Measurements from ENCODE around the gene RBM6. TPM values are rescaled to one million over a fixed set of nuclear protein-coding genes. Genes with fewer than 3 reads are reported as not detected.

Gene RBM6
- total and polyA plus RNA-seq, 9 of the 15 experiments (the other 6 are each of a cell fraction or from before 2014, with no cell fraction given), result 19.9 to 82.2 (median 57.8) TPM

DNA sequence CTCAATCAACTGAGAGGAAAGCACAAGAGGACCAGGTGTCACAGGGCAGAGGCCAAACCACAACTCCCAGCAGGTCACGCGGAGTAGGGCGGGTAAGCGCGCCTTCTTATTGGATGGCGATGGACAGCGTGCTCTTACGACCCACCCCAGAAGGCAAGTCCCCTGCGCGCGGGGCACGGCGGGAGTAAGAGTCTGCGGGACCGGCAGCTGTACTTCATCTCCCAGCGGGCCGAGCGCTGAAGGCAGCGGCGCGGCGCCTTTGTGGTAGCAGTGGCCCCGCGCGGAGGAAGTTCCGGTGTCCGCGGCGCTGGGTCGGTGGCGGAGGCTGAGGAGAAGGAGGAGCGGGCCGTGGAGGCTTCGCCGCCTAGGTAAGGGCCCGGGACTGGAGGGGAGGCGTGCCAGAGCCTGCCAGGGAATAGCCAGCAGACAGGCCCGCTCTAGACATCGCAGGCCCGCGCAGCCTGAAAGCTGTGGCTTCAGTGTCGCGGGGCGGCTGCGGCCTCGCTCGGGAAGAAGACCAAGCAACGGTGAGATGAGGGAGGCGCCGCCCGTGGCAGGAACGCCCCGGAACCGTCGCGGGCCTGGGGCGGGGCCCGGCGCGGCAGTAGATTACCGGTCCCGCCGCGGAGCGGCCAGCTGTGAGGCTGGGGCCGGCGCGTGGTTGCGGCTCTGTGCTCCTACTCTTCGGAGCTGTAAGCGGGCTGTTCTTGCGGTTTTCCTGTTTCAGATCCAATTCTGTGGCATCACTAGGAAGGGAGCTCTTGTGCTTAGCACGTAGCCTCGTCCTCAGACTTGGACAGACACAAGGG, at the start of gene RBM6 (continued):
- TF ChIP-seq, protein P1, sequence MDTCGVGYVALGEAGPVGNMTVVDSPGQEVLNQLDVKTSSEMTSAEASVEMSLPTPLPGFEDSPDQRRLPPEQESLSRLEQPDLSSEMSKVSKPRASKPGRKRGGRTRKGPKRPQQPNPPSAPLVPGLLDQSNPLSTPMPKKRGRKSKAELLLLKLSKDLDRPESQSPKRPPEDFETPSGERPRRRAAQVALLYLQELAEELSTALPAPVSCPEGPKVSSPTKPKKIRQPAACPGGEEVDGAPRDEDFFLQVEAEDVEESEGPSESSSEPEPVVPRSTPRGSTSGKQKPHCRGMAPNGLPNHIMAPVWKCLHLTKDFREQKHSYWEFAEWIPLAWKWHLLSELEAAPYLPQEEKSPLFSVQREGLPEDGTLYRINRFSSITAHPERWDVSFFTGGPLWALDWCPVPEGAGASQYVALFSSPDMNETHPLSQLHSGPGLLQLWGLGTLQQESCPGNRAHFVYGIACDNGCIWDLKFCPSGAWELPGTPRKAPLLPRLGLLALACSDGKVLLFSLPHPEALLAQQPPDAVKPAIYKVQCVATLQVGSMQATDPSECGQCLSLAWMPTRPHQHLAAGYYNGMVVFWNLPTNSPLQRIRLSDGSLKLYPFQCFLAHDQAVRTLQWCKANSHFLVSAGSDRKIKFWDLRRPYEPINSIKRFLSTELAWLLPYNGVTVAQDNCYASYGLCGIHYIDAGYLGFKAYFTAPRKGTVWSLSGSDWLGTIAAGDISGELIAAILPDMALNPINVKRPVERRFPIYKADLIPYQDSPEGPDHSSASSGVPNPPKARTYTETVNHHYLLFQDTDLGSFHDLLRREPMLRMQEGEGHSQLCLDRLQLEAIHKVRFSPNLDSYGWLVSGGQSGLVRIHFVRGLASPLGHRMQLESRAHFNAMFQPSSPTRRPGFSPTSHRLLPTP (IDR thresholded peaks at IDR 0.05; ENCODE audit: borderline replicate concordance, extremely low read depth, insufficient read length), result no peak
- TF ChIP-seq BRD4 (IDR thresholded peaks at IDR 0.05) (no peak), ZNF778 (CRISPR knock-in tag; IDR thresholded peaks at IDR 0.05) (no peak), TAF1 (IDR thresholded peaks at IDR 0.05; ENCODE audit: control insufficient read depth, extremely low read depth, insufficient read depth, low read length, severe bottlenecking) (peak; percentile 69), ZNF561 (CRISPR knock-in tag; conservative IDR thresholded peaks at IDR 0.05) (no peak), KLF6 (CRISPR knock-in tag; IDR thresholded peaks at IDR 0.05; ENCODE audit: borderline replicate concordance) (no peak), HDAC6 (IDR thresholded peaks at IDR 0.05; ENCODE audit: low read depth, low read length) (no peak), SPI1 (IDR thresholded peaks at IDR 0.05; ENCODE audit: borderline replicate concordance, low read depth, low read length) (0 out of 2 replicates have a peak, but pooled peaks have one; percentile 36), RBM17 (IDR thresholded peaks at IDR 0.05; ENCODE audit: borderline replicate concordance, low read depth, low read length) (no peak), ZNF589 (CRISPR knock-in tag; IDR thresholded peaks at IDR 0.05; ENCODE audit: low read depth) (no peak), NCOR1 (IDR thresholded peaks at IDR 0.05) (no peak)
- TF ChIP-seq, protein P2, sequence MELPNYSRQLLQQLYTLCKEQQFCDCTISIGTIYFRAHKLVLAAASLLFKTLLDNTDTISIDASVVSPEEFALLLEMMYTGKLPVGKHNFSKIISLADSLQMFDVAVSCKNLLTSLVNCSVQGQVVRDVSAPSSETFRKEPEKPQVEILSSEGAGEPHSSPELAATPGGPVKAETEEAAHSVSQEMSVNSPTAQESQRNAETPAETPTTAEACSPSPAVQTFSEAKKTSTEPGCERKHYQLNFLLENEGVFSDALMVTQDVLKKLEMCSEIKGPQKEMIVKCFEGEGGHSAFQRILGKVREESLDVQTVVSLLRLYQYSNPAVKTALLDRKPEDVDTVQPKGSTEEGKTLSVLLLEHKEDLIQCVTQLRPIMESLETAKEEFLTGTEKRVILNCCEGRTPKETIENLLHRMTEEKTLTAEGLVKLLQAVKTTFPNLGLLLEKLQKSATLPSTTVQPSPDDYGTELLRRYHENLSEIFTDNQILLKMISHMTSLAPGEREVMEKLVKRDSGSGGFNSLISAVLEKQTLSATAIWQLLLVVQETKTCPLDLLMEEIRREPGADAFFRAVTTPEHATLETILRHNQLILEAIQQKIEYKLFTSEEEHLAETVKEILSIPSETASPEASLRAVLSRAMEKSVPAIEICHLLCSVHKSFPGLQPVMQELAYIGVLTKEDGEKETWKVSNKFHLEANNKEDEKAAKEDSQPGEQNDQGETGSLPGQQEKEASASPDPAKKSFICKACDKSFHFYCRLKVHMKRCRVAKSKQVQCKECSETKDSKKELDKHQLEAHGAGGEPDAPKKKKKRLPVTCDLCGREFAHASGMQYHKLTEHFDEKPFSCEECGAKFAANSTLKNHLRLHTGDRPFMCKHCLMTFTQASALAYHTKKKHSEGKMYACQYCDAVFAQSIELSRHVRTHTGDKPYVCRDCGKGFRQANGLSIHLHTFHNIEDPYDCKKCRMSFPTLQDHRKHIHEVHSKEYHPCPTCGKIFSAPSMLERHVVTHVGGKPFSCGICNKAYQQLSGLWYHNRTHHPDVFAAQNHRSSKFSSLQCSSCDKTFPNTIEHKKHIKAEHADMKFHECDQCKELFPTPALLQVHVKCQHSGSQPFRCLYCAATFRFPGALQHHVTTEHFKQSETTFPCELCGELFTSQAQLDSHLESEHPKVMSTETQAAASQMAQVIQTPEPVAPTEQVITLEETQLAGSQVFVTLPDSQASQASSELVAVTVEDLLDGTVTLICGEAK (IDR thresholded peaks at IDR 0.05), result peak; percentile 91
- TF ChIP-seq, protein P2 (CRISPR knock-in tag; IDR thresholded peaks at IDR 0.05), result no peak
- TF ChIP-seq, protein P3, sequence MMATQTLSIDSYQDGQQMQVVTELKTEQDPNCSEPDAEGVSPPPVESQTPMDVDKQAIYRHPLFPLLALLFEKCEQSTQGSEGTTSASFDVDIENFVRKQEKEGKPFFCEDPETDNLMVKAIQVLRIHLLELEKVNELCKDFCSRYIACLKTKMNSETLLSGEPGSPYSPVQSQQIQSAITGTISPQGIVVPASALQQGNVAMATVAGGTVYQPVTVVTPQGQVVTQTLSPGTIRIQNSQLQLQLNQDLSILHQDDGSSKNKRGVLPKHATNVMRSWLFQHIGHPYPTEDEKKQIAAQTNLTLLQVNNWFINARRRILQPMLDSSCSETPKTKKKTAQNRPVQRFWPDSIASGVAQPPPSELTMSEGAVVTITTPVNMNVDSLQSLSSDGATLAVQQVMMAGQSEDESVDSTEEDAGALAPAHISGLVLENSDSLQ (IDR thresholded peaks at IDR 0.05), result peak; percentile 48; the same call in 1 of the 2 replicates
